HG03095 (cell line): ENCODE results near the gene GOLM1.
A peak's percentile ranks its signal among the peaks of the same experiment; 100 is the strongest.
"Not testable (repeated sequence)": the region's sequence is repeated elsewhere in the genome, so short reads cannot be mapped to it uniquely, and the experiment has no call there.

ENCODE experiments used
- ATAC-seq: cut with Tn5 transposase; IDR thresholded peaks from one replicate; pipeline ENCODE4 v1.9.1; 2021; ENCODE audit warnings: moderate library complexity; ENCODE audit not compliant: unreplicated experiment

Gene GOLM1

DNA sequence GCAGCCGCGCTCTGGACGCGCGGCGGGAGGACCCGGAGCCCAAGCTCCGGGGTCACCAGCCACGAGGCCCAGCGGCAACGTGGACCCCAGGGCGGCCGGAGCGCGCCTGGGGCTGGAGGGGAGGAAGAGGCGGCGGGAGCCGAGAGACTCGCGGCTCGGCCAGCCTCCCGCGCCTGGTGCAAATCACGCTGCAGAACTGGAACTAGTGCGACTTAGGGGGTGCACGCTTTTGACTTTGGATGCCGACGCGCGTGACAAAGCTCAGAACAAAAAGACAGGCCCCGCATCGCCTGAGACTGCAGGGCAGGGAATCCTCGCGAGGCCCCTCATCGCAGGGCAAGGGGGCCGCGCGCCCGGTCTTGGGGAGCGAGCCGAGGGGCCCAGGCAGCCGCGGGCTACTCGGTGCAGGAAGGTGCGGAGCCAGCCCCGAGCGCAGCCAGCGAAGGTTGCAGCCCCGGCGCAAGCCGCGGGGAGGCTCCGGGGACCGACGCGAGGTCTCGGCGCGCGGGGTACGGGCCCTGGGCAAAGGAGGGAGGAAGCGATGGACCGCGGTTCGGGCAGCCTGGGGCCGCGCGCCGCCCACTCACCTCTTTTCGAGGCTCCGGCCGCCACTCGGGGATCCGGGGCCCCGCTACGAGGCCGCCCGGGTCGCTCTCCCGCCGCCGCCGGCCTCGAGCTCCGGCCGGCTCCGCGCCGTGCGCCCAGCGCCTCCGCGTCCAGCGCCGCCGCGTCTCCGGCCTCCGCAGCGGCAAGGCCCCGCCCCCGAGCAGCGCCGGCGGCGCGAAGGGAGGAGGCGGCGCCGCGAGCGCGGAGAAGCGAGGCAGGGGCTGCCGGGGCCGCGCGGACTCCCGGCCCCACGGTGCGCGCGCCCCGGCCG is at the start of gene GOLM1:
Gene GOLM1 (minus strand): TSS at position 735 of the 877 bp plus-strand sequence. CDS start 20,238 bp downstream, outside the sequence.
- peak; percentile 72 for ATAC-seq

DNA sequence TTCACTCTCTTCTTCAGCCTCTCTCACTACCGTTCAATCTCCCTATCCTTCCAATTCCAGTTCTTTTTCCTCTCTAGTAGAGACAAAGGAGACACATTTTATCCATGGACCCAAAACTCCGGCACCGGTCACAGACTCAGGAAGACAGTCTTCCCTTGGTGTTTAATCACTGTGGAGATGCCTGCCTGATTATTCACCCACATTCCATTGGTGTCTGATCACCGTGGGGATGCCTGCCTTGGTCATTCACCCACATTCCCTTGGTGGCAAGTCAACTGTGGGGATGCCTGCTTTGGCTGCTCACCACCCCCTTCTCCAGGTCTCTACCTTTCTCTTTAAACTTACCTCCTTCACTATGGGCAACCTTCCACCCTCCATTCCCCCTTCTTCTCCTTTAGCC is 47.3 kb upstream of the GOLM1 start:
- ATAC-seq = not testable (repeated sequence)

- ATAC-seq = not testable (repeated sequence)
These were observed 46.6 kb upstream of the GOLM1 start for GRCh38 chr9:86145960-86146359.

DNA sequence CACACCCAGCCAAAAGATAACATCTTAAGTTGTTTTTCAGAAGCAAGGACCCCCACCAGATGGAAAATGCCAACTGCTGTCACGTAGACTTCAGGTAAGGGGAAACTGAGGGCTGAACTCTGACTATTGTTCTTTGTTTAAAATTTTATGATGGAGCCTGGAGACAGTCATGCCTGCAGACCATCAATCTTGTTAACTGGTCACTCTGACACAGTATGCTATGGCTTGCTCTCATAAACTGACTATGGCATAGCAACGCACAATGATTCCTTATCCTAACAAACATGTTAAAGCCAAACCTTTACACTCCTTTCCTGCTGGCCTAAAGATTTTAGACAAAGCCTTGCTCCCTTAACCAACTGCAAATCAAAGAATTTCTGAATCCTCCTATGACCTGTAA is 43.6 kb upstream of the GOLM1 start:
- no peak for ATAC-seq

DNA sequence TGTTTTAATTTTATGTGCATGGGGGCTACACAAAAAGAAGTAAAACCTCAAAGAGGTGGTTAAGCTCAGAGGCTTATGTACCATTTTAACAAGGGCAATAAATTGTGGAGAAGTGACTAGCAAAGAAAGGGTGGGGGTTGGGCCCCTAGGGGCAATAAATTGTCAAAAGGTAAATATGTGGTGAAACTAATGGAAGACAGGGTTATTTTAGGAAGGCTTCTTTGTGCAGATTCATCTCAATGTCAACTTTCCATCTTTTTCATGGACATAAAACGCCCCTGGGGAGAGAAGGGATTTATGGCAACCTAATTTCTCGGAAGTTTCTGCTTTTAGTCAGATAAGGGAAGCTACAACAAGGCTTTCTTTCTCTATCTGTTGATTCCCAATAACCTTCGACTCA is 42.5 kb upstream of the GOLM1 start:
- ATAC-seq = no peak

GRCh38 chr9:86135371-86135770 is 36.0 kb upstream of the GOLM1 start:
- no peak for ATAC-seq

- ATAC-seq = no peak
These were observed 35.0 kb upstream of the GOLM1 start for GRCh38 chr9:86134361-86134760.

DNA sequence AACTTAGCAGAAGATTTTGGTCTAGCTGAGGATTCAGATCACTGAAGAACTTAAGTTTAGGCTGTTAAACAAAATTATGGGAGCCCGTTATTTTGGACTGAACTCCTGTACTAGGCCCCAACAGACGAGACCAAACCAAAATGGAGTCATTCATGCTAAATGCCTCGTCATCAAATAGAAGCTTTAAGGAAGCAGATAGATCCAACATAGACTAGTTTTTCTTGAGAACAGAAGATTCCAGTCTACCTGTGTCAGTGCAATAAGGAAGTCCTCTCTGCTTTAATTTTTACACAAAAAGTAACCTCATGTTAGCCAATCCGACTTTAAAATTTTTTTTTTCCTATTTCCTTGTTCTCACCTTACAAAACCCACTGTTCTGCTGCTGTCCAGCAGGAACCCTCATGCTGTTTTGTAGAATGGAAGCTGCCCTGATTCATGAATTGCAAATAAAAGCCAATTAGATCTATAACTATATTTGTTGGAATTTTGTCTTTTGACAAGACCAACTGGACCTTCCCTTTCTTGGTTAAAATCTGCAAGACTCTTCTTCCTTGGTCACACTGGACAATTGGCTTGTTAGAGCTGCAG is 29.0 kb upstream of the GOLM1 start:
- no peak for ATAC-seq

DNA sequence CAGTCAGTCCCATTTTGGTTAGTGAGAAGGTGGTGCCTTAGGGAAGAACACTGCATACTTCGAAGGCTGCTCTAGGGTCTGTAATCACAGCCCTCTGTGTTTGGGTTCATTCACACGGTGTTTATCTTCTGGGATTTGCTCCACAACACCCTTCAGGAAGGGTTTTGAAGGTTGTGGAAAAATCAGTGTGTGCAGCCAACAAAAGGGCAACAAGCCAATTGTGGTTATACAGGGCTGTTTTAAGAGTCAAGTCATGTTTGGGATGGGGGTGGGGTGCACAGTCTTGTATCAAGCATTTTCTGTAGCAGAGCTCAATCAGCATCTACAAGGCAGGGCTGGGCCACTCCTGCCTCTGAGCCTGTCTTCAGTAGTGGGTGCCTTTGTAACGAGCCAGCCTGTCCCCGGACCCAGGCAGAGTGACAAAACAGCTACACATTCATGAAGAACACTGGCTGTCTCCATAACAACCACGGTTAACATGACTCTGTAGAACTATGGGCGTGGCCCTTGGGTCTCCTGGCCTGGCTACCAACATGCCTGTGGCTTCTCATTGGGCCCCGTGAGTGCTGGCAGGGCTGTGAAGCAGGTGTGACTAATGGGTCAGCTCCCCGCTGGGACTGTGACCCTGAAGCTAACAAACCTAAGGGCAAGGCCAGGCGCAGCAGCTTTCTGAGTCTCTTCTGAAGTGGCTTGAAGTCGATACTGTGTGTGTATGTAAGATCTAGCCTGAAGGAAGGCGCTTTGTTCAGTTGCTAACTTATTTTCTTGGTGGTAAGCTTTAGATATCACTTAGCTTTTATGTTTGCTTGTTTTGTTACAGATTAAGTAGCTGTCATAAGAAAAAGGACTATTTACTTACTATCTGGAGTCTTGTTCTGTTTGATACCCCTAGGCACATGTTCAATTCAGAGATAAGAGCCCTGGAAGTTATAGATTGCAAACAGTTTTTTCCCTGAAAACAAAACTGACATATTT is 27.9 kb upstream of the GOLM1 start:
- ATAC-seq = no peak

DNA sequence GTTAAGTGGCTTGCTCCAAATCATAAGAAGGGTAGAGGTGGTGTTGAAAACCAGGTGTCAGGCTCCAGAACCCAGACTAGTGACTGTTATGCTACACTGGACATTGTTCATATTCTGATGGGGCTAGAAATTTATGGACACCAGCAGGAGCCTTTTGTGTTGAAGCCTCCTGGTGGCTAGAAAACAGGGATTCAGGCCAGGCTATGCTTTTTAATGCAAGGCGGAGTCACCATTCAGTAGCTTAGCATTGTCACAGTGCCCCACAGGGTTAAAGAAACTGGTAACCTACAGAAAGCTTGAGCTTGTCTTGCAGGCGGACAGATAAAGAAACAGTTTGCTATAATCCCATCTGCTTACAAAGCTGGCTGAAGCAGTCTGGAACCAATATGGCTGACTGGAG is 23.0 kb upstream of the GOLM1 start:
- no peak for ATAC-seq

- ATAC-seq = no peak
These were observed 20.1 kb upstream of the GOLM1 start for GRCh38 chr9:86119457-86119856.

DNA sequence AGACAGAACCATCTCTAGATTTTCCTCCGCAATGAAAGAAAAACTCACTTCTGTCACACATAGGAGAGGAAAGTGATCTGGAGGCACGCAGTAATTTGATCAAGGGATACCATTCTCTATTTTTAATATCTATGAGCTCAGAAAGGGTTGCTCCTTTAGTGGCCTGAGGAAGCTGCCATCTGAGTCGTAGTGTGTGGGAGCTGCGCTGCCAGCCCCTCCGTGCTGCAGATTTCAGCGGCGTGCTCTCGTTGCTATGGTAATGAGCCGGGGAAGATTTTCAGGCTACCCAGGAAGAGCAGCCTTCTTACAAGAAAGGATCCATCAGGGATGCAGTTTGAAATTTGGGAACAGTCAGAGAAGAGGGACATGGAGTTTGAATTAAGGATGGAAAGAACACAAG is 17.1 kb upstream of the GOLM1 start:
- no peak for ATAC-seq

DNA sequence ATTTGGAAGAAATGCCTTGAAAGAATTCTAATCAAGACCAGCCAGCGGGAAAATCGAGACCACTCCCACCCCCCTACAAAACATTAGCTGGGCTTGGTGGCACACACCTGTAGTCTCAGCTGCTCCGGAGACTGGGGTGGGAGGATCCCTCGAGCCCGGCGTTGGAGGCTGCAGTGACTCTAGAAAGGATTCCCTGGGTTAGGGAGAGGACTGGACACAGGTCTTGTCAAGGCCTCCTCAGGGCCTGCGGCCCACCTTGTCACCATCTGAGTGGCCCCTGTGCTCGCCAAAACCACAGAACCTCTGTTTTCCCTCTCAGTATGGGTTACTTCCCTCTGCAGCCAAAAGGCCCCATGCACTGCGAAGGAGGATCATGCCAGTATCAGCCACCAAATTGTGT is 16.5 kb upstream of the GOLM1 start:
- ATAC-seq = no peak

DNA sequence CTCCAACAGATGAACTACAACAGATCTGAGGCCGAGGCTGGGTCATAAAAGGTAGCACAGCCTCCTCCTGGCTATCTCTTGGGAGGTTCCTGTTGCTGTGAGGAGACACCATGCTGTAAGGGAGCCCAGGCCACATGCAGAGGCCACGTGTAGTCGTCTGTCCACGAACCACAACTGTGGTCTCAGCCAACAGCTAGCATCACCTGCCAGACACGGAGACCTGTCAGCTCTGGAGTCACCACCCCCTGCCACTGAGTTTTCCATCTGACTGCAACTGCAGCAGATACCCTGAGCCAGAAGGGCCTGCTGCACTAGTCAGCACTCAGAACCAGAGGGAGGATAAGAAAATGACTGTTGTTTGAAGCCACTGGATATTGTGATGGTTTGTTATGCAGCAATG is 12.7 kb upstream of the GOLM1 start:
- ATAC-seq = no peak

DNA sequence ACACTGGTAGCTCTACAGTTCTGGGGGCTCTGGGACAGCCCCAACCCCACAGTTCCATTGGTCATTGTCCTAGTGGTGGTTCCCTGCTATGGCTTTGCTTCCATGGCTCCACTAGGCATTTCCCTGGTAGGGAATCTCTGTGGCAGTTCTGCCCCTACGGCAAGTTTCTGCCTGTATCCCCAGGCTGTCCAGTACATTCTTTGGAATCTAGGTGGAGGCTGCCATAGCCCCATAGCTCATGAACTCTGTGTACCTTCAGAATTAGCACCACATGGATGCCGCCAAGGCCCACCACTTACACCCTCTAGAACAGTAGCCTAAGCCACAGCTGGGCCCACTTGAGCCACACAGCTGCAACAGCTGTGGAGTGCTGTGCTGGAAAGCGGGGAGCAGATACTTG is 3.3 kb upstream of the GOLM1 start:
- no peak for ATAC-seq

DNA sequence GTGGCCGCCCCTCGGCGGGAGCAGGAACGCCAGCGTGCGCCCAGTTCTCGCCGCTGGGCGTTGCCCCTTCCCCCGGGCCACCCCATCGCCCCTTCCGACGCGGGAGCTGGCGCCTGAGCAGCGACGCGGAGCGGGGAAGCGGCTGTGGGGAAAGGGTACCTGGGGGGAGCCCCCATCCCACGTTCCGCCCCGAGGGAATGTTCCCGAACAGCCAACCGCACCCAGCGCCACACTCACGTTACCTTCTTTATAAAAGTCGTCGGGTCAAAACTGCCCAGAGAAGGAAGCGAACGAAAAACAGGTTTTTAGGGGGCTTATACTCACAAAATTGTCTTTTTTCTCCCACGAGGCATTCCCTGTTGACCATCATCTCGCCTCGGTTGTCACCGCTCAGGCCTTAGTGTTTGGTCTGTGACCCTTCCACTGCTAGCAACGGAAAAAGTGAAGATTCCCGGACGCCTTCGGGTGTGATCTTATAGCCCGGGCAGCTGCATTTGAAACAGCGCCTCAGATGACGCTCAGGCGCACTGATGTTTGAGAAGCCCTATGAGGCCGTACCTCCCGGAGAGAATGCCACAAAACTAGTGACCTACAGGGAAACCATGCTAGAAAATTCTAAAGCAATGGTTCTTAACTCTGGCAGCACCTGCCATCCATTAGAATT is 475 bp upstream of the GOLM1 start:
- no peak for ATAC-seq

- no peak for ATAC-seq
These were observed 1.7 kb downstream of the GOLM1 start for GRCh38 chr9:86097510-86098224.

DNA sequence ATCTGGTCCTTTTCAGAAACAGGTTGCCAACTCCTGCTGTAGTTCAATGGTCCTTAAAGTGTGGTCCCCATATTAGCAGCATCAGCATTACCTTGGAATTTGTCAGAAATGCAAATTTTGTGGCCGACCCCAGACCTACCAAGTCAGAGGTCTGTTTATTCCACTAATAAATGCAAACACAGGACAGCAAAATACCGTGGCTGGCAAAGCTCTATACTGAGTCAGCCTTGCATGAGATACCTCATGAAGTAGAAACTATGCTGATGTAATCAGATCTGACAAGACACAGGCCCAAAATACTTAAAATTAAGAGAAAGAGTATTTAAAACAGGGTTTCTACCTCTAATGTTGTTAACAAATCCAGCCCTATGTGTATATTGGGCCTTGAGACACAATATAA is 3.0 kb downstream of the GOLM1 start:
- no peak for ATAC-seq

DNA sequence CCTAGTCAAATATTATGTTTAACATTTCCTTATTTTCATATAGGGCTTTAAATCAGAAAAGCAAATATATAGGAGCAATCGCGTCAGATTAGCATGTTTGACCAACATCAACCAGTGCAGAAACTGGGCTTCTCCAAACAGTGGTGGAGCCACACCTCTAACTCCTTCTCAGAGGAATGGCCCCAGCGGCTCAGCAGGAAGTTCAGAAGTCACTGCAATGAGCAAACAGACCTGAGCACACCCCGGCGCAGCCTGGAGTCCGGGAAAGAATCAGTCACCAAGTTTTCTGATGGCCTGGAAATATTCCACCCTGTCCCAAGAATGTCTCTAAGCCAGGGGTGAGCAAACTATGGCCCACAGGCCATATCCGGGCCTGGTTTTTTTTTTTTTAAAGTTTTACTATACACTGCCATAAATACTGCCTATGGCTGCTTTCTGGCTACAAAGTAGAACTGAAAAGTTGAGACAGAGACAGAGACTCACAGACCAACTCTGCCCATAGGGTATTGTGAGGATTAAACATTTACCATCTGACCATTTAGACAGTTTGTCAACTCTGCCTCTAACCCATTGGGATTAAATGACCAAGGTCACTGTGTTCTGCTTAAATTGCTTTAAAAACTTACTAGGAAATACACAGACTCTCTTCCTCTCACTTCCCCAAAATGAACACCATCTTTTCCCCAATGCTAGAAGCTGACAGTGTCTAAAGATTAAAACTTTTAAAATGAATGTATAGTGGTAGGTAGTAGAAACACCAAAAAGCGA is 5.4 kb downstream of the GOLM1 start:
- ATAC-seq = no peak
